Measurements from ENCODE around the gene PDE4C. TPM values are rescaled to one million over a fixed set of nuclear protein-coding genes. Genes with fewer than 3 reads are reported as not detected.
"Not testable (repeated sequence)": the region's sequence is repeated elsewhere in the genome, so short reads cannot be mapped to it uniquely, and the experiment has no call there.

The PDE4C gene
- total RNA-seq, 1 experiment from 2014 or later: 0.07 TPM

DNA sequence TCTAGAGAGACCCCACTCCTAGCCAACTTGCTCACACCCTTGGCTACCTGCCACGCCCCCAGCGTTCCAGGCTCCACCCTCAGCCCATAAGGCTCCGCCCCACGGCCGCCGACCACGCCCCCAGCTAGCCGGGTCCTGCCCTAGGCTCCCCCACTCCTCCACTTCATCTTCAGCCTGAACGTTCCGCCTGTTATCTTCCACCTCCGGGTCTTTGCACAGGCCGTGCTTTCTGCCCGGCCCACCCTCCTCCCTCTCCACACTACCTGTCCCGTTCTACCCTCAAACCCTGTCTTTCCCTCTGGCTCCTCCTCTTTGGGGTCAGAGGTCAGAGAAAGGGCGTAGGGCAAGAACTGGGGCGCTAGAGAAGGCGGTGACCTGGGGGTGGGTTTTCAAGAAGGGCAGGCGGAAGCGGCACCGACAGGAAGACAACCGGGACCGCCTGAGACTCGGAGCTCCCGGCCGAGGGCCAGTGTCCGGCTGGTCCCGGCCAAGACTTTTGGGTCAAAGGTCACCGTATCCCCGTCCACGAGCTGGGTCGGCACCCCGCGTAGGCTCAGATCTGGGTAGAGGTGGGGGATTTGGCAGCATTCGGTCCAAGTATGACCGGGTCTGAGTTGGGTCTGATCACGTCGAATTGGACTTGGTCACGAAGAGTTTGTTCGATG is 2.2 kb downstream of the PDE4C start:
- DNase-seq (ENCODE audit: low read depth): peak; percentile 30

DNA sequence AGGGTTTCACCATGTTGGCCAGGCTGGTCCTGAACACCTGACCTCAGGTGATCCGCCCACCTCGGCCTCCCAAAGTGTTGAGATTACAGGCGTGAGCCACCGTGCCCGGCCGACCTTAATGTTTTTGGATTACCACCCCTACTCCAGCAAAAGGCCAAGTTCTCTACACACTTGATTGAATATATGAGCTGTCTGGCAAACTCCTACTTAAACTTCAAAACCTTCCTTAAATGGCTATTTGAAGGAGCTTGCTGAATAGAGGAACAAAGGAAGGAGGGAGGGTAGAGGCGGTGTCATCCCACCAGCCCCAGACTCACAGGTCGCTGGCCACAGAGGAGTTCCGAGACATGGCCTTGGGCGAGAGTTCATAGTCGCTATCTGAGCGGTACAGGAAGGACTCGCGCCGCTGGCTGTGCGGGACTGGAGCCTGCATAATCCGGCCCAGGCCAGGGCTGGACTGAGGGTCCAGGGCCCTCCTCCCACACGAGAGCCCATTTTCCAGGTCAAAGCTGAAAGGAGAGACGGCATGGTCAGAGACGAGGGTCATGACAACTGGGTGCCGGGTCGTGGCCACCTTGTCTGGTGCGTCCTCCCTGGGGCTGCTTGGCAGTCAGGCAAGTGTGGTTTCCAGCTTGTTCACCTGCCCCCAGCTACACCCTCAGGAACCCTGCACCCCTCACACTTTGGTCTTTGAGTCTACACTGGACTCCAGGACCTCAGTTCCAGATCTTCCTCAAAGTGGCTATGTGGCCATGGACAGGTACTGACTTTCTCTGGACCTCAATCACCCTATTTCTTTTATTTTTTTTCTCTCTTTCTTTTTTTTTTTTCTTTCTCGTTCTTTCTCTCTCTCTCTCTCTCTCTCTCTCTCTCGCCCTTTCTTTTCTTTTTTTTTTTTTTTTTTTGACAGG is 4.2 kb downstream of the PDE4C start:
- DNase-seq (ENCODE audit: low read depth): no peak

DNA sequence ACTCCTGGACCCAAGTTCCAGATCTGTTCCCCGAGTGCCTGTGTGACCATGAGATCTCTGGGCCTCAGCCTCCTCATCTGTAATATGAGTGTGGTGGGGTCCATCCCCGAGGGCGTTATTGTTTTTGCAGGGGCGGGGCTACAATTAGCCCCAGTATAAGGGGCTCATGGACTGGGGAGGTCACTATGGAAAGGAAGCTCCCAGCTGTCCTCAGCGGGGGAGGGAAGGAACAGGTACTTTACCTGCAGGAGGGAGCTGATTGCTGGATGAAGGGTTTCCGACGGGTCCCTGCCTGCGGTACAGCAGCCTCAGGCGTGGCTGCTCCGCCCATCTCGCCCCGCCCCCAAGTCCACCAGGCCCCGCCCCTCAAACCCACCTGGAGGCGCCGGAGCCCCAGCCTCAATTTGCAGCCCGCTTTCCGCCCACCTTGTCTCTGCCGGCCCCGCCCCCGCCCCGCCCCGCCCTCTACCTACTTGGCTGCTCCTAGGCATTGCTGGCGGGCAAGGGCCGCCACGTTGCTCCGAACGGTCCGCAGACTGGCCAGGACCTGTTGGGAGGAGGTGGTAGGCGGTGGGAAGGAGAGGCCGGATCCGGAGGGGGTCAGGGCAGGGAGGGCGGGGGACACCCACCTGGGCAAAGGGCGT is 5.5 kb downstream of the PDE4C start:
- DNase-seq (ENCODE audit: low read depth): no peak

DNA sequence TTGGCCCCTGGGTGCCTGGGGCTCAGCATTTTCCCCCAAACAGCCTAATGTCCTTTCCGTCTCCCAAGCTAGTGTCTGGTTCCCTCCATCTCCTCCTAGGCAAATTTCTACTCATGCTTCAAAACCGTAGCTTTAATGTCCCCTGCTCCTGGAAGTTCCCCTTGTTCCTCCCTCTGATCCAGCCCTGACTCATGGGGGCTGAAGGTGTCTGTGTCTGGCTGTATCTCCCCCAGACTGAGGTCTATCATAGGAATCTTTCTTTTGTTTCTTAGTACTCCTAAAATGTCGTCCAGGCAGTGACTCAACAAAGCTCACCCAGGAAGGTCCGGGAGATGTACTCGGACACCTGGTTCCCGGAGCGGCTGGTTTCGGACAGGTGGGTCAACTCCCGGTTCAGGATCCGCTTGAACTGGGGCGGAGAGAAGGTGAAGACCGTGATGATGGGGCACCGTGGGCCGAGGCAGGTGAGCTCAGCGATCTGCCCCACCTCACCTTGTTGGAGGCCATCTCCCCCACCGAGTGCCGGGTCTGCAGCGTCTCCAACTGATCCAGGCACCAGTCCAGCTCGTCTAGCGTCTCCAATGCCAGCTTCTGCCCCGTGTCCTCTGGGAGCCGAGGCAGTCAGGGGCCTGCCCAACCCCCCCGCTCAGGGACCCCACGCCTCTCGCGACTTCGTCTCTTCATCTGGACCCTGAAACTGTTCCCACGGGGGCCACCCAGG is 6.2 kb downstream of the PDE4C start:
- peak; percentile 39 for DNase-seq (ENCODE audit: low read depth)

DNA sequence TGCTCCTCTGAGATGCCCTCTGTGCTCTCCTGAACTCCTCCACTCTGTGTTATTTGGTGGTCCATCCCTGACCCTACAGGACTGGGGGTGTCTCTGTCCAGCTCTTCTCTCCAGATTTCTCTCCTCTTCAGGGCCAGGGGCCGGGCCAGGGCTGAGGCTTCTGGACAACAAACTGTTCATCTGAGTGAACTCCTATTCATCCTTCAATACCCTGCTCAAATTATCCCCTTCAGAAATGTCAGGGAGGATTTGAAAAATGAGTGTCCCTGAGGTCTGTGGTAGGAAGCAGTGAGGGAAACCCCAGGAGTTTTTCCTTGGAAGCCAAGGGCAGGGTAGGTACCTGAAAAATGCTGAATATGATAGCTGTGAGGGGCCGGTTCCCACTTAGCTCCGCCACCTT is 7.6 kb downstream of the PDE4C start:
- DNase-seq (ENCODE audit: low read depth): no peak

DNA sequence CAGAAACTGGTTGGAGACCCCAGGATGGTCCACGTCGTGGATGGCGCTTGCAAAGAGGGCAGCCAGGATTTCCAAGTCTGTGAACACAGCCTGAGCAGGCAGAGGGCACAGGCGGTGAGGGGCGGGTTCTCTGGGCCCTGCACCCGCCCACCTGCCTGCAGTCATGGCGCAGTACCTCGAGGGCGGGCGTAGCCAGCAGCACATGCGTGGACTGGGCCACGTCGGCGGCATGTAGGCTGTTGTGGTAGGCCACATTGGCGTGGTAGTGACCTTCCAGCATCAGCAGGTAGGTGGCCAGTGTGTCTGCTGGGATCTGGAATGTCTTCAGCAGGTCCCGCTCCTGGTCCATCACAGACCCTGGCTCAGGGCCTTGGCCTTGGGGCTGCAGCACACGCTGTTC is 8.1 kb downstream of the PDE4C start:
- no peak for DNase-seq (ENCODE audit: low read depth)

DNA sequence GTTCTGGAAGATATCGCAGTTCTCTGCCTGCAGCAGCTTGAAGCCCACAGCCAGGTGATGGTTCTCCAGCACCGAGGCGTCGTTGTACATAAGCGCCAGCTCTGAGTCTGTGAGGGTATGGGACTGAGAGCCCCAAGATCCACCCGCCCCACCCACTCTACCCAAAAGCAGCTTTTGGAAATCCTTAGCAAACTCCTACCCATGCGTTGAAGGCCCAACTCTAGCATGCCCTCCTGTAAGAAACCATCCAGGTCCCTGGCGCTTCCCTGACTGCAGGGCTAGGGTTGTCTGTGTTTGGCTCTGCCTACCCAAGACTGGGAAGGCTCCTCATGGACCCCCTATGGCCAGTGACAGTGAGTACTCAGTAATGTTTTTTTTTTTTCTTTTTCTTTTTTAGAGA is 9.4 kb downstream of the PDE4C start:
- DNase-seq (ENCODE audit: low read depth): no peak

DNA sequence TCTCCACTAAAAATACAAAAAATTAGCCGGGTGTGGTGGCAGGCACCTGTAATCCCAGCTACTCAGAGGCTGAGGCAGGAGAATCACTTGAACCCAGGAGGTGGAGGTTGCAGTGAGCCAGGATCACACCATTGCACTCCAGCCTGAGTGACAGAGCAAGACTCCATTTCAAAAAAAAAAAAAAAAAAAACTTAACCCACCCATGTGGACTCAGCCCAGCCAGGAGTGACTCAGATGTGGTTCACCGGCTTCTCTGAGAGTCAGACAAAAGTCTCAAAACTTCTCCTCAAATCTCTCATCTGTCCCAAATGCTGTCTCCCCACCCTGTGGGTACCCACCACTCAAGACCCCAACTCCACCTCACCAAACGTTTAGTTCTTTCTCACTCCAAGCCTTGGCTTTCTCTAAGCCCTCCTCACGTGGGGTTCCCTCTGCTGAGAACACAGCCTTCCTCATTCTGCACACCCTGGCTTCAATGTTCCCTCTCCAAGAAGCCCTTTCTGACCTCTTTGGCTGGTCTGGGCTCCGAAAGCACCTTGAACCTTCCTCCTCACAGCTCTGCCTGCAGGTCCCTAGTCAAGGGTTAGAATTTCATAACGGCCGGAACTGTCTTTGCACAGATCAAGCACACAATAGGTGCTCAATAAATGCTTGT is 11.3 kb downstream of the PDE4C start:
- peak; percentile 71 for DNase-seq (ENCODE audit: low read depth)

DNA sequence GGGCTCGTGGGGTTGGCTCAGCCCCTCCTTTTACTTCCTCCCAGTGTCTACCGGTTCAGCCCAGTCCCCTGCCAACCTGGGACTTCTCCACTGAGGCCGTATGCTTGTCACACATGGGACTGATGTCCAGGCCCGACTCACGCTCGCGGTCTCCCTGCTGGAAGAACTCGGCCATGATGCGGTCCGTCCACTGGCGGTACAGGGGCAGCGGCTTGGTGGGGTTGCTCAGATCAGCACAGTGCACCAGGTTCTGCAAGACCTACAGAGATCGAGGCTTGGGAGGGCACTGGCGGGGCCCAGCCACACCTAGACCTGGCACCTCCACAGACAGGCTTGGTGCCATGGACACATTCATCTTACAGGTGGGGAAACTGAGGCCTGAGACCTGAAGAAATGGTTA is 14.6 kb downstream of the PDE4C start:
- DNase-seq (ENCODE audit: low read depth): no peak

DNA sequence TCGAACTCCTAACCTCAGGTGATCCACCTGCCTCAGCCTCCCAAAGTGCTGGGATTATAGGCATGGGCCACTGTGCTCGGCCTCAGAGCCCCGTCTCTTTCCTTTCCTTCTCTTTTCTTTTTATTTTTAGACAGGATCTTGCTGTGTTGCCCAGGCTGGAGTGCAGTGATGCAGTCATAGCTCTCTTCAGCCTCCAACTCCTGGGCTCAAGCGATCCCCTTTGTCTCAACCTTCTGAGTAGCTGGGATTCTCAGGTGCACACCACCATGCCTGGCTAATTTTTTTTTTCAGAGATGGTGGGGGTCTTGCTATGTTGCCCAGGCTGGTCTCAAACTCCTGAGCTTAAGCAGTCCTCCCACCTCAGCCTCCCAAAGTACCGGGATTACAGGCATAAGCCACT is 16.3 kb downstream of the PDE4C start:
- DNase-seq (ENCODE audit: low read depth): not testable (repeated sequence)

DNA sequence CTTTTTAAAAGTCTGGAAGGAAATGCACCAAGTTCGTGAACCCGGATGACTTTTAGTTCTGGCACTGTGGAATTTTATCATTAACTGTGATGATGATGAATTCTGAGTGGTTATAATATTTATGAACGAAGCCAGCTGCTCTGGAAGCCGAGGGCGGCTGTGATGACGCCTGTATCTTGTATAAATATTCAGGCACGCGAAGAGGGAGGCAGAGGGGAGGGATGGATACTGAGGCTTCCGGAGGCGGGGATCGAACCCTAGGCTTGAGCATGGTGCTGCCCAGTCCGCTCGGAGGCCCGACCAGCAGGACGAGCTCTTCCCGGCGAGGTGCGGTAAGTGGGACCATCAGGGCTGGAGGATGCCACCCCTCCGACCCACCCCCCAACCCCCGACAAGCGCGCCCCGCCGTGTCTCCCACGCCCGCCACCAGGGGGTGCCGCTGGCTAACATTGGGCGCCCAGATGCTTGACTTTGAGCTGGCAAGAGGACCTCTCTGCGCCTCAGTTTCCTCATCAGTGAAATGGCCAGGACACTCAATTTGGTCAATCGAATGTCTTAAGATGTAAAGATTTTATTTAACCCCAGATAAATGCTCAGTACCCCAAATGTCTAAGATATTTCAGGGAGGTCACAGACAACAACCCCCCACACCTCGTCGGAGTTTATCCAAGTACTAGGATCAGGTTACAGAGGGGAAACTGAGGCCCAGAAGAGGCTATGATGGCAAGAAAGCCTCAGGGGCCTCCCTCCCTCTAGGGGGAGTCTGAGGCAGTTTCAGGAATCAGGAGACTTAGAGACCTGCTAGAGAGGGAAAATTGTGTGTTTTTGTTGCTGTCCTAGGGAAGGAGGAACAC is 17.9 kb downstream of the PDE4C start:
- no peak for DNase-seq (ENCODE audit: low read depth)

DNA sequence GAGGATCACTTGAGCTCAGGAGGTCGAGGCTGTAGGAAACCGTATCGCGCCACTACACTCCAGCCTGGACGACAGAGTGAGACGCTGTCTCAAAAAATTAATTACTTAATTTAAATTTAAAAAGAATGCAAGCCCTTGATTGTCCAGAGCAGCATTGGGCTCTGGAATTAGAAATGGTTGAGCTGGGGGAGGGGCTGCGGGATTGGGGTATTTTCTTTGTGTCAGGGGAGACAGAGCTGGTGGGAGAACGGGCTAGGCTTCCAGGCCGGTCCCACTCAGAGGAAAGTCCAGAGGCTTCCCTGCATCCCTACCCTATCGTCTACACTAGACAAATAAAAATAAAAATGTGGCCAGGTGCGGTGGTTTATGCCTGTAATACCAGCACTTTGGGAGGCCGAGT is 20.2 kb downstream of the PDE4C start:
- DNase-seq (ENCODE audit: low read depth): no peak

DNA sequence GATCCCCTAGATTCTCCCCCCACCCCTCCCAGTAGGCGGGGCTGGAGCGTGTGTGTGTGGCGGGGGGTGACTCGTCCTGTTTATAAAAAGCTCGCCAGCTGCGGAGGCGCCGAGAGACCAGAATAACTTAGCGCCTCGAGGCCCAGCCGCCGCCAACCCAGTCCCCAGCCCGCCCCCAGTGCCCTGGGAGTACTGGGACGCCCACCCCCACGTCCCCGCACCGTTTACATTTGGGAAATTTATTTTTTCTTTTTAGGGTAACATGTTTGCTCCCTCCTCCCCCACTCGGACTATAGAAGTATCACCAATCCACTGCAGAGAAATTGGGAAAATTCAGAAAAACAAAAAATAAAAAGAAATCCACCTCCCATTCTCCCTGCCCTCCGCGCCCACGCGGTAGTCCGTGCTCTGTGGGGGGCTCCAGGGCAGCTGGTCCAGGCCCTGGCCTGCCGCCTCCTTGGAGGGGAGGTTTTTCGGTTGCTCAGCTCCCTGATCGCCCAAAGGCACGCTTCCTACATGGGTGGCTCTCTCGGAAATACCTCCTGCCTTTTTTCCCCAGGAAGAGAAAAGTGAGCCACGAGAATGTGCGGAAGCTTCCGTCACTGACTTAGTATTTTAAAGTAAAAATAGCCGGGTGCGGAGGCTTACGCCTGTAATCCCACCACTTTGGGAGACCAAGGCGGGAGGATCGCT is 20.9 kb downstream of the PDE4C start:
- peak; percentile 72 for DNase-seq (ENCODE audit: low read depth)

DNA sequence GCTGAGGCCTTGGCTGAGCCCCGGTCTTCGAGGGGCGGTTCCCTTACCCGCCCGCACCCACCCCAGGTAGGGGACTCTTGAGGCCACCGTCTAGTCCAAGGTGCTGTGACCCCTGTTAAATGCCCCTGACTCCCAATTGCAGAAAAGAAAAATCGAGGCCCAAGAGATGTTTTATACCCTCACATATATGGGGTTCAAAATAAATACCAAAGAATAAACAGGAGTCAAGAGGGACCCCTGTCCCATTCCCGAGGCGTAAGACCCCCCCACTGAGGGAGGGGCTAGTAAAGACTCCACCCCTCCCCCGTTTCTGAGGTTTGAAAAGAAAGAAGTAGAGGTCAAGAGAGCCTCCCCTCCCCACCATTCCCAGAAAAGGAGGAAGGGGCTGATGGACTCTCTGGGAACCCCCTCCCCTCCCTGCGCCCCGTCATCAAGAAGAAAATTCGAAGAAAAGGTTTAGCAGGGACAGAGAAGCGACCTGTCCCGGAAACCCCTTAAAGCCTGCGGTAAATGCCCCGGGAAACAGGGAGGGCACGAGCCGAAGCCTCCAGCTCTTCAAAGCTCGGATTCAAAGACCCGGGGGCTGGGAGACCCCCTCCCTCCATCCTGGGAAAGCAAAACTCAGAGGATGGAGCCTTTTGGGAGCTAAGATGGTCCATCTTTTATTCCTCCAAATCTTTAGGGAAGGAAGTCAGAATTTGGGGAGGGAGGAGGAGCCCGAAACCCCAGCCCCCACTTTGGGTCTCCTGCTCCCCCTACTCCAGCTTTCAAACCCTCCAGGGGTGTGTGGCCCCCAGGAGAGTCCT is 21.6 kb downstream of the PDE4C start:
- DNase-seq (ENCODE audit: low read depth): no peak

DNA sequence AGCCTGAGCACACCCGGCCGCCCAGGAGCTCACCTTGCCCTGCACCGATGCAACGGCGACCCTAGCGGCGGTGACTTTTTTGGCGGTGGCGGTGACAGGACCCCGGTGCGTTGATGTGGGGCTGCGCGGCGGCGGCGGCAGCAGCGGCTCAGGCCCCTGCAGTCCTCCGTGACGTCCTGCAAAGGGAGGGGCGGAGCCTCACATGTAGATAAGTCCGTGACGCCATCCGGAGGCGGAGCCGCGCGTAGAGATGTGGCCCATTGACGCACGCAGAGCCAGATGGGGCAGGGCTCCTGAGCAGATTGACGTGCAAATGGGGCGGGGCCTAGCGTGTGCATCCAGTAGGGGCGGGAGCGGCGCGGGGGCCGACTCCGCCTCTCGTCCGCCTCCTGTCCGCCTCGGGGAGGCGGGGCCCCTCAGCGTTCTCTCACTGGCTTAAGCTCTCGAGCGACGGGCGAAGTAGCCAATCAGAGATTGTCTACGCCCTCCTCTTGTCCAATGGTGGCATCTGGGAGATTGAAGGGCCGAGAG is 22.3 kb downstream of the PDE4C start, which contains the start of gene RAB3A:
TSS of gene RAB3A (minus strand) at position 180 of the 531 bp plus-strand sequence. CDS start 1,302 bp downstream, outside the sequence.
- peak; percentile 100 for DNase-seq (ENCODE audit: low read depth)

DNA sequence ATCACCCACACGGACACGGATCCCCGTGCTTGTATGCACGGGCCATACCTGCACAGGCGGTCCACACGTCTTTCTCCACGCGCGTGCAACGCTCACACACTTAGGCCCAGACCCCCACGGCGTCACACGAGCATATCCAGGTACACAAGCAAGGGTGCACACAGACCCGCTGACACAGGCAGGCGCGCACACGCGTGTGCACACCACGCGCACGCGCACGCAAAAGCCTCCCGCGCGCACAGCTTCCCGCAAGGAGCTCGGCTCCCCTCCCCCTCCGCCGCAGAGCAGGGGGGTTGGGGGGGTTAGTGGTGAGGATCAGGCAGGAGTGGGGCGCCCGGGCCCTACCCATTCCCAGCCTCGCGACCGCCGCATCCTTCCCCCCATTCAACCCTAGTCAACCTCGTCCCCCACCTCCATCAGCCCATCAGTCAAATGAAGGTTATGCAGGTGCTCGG is 22.8 kb downstream of the PDE4C start:
- DNase-seq (ENCODE audit: low read depth): no peak

DNA sequence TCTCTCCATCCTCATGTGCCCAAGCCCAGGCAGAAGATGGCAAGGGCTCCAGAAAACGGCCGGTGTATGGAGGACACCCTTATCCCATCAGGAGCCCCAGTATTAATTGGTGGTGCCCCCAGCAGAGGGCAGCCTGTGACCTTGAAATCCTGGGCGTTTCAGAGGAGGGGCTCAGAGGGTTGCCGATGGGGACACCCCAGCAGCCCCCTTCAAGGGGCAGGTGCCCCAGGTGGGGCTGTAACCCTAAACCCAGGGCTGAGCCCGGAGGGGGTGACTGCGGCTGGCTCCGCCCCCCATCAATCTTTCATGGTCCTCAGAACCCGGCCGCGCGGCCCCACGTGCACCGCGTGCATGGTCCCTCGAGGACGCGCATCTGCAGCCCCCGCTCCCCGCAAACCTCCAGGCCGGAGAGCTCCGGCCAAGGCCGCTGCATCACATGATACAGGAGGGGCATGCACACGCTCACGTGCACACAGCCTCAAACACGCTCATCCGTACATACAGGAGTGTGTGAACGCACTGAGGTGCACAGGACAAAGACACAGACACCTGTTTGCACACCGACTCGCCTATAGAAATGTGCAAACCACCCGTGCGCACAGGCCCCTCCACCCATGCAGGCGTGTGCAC is 23.3 kb downstream of the PDE4C start:
- DNase-seq (ENCODE audit: low read depth): no peak

DNA sequence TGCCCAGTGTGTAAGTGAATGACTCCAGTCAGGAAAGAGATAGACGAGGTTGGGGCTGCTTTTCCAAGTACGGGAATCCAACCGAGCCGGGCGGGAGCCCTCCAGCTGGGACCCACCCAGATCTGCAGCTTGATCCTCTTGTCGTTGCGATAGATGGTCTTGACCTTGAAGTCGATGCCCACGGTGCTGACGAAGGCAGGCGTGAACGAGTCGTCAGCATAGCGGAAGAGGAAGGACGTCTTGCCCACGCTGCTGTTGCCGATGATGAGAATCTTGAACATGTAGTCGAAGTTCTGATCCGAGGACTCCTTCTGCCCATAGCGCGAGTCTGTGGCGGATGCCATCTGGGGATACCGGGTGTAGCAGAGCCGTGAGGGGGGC is 23.9 kb downstream of the PDE4C start:
- no peak for DNase-seq (ENCODE audit: low read depth)

Measured in M059J (cell line).